Peyer's patch (tissue), 4 donors: ENCODE data around the gene MGARP. TPM values are rescaled to one million over a fixed set of nuclear protein-coding genes. Genes with fewer than 3 reads are reported as not detected.
A peak's percentile ranks its signal among the peaks of the same experiment; 100 is the strongest.

ENCODE experiments used
- DNase-seq, 3 donors: peaks; one replicate each; pipeline ENCODE4 v3.0.0-alpha.2; 2017 to 2019
- H3K27ac ChIP-seq, 4 donors: fragments of 200-600 bp; sonication (generic); one replicate each; pipeline ENCODE4 v1.5.1; 2016 to 2019
- H3K27me3 ChIP-seq, 2 donors: fragments of 200-600 bp; sonication (generic); one replicate each; pipeline ENCODE4 v1.5.1; 2019
- H3K36me3 ChIP-seq, 3 donors: fragments of 200-600 bp; sonication (generic); one replicate each; pipeline ENCODE4 v1.5.1; 2016 to 2019
- H3K4me1 ChIP-seq, 4 donors: fragments of 200-600 bp; sonication (generic); one replicate each; pipeline ENCODE4 v1.5.1; 2016 to 2019
- H3K4me3 ChIP-seq, 4 donors: fragments of 200-600 bp; sonication (generic); 1 replicate in 3 of 4; 2 replicates in 1 of 4; pipeline ENCODE4 v1.5.1; 2016 to 2019; ENCODE audit warnings: mild to moderate bottlenecking in 1 of 4
- H3K9me3 ChIP-seq, 4 donors: fragments of 200-600 bp; sonication (generic); one replicate each; pipeline ENCODE4 v1.5.1; 2016 to 2019; ENCODE audit warnings: mild to moderate bottlenecking in 1 of 4
- POLR2A ChIP-seq, 2 donors: fragments of 450-650 bp; IDR thresholded peaks; one replicate each; pipeline ENCODE4 v1.5.1; 2017; ENCODE audit warnings: antibody characterized with exemption in 2 of 2, mild to moderate bottlenecking in 2 of 2, moderate library complexity in 2 of 2
- total RNA-seq, 4 donors: library from RNA; depleted of rRNA; stranded (reverse); fragments of >200 nt; gene quantifications; one replicate each; pipeline ENCODE4 v1.1.0, GENCODE V29; 2016
- TF ChIP-seq, protein P1 (sequence below), 6 experiments: fragments of 450-650 bp in 4 of 6; fragments of 200-600 bp in 2 of 6; sonication (generic) in 1 of 6; IDR thresholded peaks; one replicate each; pipeline ENCODE4 v1.5.1; 2017 to 2019; ENCODE audit warnings: antibody characterized with exemption in 6 of 6, mild to moderate bottlenecking in 3 of 6, moderate library complexity in 1 of 6

The MGARP gene
- total RNA-seq, 4 donors from 2014 or later, result not detected

DNA sequence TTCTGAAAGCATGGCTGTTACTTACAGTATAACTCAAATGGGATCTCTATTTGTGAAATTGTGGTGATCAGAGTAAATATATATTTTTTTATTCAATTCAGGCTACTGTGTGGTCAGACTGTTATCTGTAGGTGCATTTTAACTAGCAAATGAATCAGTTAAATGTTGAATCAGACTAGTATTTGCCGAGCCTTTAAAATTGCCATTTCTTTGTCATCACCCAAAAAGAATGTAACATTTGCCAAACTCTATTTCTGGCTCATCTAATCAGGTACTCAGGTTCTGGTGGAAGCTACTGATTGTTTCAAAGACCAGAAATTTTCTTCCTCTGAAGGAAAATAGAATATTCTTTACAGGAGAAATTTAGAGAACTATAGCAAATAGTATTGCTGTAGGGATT is 19.5 kb upstream of the MGARP start:
- Histone ChIP-seq H3K4me1 (peaks cover 0 to 17% (median 0%) of the 10 kb centered on the region in 4 donors), H3K9me3 (no peaks in the 10 kb centered on the region), H3K27ac (no peak overlapping the region), H3K27me3 (no peaks in the 10 kb centered on the region), H3K4me3 (peak overlapping the region in 2 of 4 donors; percentile 15 to 99), H3K36me3 (no peaks in the 10 kb centered on the region)
- TF ChIP-seq POLR2A (IDR thresholded peaks at IDR 0.05), result no peak
- TF ChIP-seq, protein P1, sequence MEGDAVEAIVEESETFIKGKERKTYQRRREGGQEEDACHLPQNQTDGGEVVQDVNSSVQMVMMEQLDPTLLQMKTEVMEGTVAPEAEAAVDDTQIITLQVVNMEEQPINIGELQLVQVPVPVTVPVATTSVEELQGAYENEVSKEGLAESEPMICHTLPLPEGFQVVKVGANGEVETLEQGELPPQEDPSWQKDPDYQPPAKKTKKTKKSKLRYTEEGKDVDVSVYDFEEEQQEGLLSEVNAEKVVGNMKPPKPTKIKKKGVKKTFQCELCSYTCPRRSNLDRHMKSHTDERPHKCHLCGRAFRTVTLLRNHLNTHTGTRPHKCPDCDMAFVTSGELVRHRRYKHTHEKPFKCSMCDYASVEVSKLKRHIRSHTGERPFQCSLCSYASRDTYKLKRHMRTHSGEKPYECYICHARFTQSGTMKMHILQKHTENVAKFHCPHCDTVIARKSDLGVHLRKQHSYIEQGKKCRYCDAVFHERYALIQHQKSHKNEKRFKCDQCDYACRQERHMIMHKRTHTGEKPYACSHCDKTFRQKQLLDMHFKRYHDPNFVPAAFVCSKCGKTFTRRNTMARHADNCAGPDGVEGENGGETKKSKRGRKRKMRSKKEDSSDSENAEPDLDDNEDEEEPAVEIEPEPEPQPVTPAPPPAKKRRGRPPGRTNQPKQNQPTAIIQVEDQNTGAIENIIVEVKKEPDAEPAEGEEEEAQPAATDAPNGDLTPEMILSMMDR (IDR thresholded peaks at IDR 0.05), result no peak
- DNase-seq, result no peak

DNA sequence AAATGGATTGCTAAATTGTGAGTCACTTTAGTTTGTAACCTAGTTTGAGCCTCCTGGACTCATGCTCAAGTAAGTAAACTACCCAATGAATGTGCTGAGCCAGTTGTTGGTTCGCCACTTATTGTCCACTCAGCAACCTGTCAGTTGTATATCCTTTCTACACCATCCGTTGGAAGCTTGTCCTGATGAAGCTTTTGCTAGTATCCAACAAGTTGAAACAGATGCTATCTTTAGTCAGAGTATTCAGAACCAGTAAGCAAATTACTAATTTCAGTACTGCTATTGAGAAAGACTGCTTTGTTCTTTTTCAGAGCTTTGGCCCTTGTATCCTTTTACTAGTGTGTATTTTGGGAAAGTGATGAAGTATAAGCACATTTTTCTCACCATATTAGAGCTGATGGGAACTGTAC is 17.0 kb upstream of the MGARP start:
- Histone ChIP-seq H3K9me3 (no peaks in the 10 kb centered on the region), H3K36me3 (peaks cover 0 to 15% (median 0%) of the 10 kb centered on the region in 3 donors), H3K27me3 (no peaks in the 10 kb centered on the region), H3K27ac (no peak overlapping the region), H3K4me1 (peaks cover 0 to 9% (median 0%) of the 10 kb centered on the region in 4 donors), H3K4me3 (no peak overlapping the region)
- TF ChIP-seq, protein P1 (IDR thresholded peaks at IDR 0.05), result no peak
- no peak for TF ChIP-seq POLR2A (IDR thresholded peaks at IDR 0.05)
- DNase-seq, result no peak

DNA sequence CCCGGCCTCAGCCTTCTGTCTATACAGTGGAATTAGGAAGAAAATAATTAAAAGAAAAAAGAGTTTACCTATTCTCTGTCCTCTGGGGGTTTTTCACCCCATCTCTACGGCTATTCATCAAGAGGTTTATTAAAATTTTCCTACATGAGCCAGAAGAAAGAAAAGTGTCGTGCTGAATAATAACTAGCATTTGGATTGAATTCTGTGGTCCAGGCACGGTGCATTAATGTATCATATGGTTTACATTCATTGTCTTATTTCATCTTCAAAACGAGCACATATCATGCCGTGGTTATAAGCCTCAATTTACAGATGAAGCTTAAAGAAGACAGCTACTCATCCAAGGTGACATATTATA is 15.9 kb upstream of the MGARP start:
- H3K36me3 ChIP-seq, result peaks cover 0 to 26% (median 0%) of the 10 kb centered on the region in 3 donors
- no peaks in the 10 kb centered on the region for H3K27me3 ChIP-seq
- H3K27ac ChIP-seq, result peak overlapping the region in 3 of 4 donors; percentile 15 to 82 (median 77)
- TF ChIP-seq POLR2A (IDR thresholded peaks at IDR 0.05), result no peak
- TF ChIP-seq, protein P1 (IDR thresholded peaks at IDR 0.05), result no peak
- H3K9me3 ChIP-seq, result no peaks in the 10 kb centered on the region
- DNase-seq, result no peak
- H3K4me1 ChIP-seq, result peaks cover 0 to 9% (median 0%) of the 10 kb centered on the region in 4 donors
- H3K4me3 ChIP-seq, result peak overlapping the region; percentile 57 to 82 (median 71)

DNA sequence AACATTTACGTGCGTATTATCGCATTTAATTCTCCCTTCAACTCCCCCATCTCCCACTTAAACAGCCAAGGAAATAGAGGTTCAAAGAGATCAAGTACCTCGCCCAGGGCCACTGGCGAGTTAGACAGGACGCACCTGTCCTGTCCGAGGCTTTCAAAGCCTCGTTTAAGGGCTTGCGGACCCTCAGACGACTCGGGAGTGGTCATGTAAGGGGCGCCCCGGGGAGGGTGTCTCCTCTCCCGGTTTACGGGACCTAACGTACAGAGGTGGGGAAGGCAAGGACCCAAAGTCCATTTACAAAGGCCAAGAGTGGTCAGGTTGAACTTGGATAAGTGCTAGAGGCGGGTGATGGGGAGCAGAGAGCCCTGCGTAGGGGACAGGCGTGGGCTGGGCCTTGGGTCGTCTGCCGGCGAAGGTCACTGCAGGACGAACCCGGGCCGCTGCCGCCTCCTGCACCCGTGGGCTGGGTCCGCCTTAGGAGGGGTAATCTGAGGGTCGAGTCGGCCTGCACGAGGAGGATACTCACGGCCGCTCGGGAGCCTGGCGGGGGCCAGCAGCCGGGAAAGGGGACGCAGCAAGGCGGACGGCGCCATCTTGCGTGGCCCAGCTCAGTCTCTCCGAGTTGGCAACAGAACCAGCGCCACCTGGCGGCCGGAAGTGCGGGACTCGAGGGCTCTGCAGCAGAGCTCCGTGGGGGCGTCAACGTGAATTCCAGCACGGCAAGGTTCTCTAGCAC is 15.3 kb upstream of the MGARP start:
- Histone ChIP-seq H3K27me3 (no peaks in the 10 kb centered on the region), H3K27ac (peak overlapping the region; percentile 77 to 90 (median 84)), H3K9me3 (no peaks in the 10 kb centered on the region), H3K4me3 (peak overlapping the region; percentile 57 to 82 (median 71)), H3K36me3 (peaks cover 0 to 31% (median 0%) of the 10 kb centered on the region in 3 donors), H3K4me1 (peaks cover 0 to 9% (median 0%) of the 10 kb centered on the region in 4 donors)
- DNase-seq, result peak; percentile 99
- TF ChIP-seq, protein P1 (IDR thresholded peaks at IDR 0.05), result peak; percentile 92 to 97 (median 95)
- TF ChIP-seq POLR2A (IDR thresholded peaks at IDR 0.05), result peak in 1 of 2 donors; percentile 61

DNA sequence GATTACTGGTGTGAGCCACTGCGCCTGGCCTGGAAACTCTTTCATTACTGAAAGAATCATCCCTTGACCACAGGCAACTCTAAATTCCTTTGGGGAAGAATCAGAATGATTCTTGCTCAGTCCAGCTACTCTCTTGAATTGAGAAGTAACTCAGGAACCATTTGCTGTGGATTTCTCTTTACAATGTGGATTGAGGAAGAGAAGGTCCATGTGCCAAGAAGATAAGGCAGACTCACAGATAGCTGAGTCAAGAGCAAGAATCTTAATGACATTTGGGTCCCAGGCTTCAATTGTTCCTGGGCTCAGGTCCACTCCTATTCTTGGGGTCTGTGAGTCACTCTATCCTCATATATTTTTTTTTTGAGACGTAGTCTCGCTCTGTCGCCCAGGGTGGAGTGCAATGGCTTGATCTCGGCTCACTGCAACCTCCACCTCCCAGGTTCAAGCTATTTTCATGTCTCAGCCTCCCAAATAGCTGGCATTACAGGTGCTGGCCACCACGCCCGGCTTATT is 6.2 kb upstream of the MGARP start:
- Histone ChIP-seq H3K27me3 (no peaks in the 10 kb centered on the region), H3K4me1 (no peaks in the 10 kb centered on the region), H3K9me3 (peaks cover 0 to 3% (median 0%) of the 10 kb centered on the region in 4 donors), H3K36me3 (peaks cover 0 to 39% (median 0%) of the 10 kb centered on the region in 3 donors), H3K27ac (no peak overlapping the region), H3K4me3 (no peak overlapping the region)
- DNase-seq, result no peak
- TF ChIP-seq POLR2A (IDR thresholded peaks at IDR 0.05), result no peak
- TF ChIP-seq, protein P1 (IDR thresholded peaks at IDR 0.05), result no peak
